ENCODE data around the gene IQGAP3.
"Not testable (repeated sequence)": the region's sequence is repeated elsewhere in the genome, so short reads cannot be mapped to it uniquely, and the experiment has no call there.

IQGAP3 gene, protein sequence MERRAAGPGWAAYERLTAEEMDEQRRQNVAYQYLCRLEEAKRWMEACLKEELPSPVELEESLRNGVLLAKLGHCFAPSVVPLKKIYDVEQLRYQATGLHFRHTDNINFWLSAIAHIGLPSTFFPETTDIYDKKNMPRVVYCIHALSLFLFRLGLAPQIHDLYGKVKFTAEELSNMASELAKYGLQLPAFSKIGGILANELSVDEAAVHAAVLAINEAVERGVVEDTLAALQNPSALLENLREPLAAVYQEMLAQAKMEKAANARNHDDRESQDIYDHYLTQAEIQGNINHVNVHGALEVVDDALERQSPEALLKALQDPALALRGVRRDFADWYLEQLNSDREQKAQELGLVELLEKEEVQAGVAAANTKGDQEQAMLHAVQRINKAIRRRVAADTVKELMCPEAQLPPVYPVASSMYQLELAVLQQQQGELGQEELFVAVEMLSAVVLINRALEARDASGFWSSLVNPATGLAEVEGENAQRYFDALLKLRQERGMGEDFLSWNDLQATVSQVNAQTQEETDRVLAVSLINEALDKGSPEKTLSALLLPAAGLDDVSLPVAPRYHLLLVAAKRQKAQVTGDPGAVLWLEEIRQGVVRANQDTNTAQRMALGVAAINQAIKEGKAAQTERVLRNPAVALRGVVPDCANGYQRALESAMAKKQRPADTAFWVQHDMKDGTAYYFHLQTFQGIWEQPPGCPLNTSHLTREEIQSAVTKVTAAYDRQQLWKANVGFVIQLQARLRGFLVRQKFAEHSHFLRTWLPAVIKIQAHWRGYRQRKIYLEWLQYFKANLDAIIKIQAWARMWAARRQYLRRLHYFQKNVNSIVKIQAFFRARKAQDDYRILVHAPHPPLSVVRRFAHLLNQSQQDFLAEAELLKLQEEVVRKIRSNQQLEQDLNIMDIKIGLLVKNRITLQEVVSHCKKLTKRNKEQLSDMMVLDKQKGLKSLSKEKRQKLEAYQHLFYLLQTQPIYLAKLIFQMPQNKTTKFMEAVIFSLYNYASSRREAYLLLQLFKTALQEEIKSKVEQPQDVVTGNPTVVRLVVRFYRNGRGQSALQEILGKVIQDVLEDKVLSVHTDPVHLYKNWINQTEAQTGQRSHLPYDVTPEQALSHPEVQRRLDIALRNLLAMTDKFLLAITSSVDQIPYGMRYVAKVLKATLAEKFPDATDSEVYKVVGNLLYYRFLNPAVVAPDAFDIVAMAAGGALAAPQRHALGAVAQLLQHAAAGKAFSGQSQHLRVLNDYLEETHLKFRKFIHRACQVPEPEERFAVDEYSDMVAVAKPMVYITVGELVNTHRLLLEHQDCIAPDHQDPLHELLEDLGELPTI (N-terminal part only)

GRCh38 chr1:156571919-156572662, at the start of gene IQGAP3:
IQGAP3 (minus strand) TSS chr1:156572565; CDS start chr1:156572529, 36 bp downstream.
- peak; percentile 73 for DNase-seq

GRCh38 chr1:156619582-156619955, 47.2 kb upstream of the IQGAP3 start:
- no peak for DNase-seq

GRCh38 chr1:156618853-156619581, 46.7 kb upstream of the IQGAP3 start, which contains the start of gene HAPLN2:
HAPLN2 (plus strand) TSS chr1:156619415; CDS start chr1:156623491, 4,076 bp downstream.
- no peak for DNase-seq

GRCh38 chr1:156616463-156616862, 44.1 kb upstream of the IQGAP3 start:
- no peak for DNase-seq

DNA sequence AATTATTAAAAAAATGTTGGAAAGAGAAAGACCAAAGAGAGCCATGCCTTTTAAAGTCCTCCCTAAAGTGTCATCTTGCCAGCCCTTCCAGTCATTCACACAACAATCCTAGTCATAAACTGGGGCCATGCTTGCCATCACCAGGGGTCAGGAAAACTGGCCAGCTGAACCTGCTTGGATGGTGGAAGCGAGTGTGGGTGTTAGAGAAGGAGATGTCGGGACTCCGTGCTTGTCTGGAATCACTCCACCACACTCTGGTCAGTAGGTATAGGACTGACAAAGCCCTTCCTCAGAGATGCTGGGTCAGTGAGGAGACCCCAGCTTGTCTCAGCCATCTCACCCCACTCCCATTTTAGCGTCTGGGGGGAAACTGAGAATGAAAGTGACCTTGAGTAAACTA, 43.6 kb upstream of the IQGAP3 start:
- no peak for DNase-seq

DNA sequence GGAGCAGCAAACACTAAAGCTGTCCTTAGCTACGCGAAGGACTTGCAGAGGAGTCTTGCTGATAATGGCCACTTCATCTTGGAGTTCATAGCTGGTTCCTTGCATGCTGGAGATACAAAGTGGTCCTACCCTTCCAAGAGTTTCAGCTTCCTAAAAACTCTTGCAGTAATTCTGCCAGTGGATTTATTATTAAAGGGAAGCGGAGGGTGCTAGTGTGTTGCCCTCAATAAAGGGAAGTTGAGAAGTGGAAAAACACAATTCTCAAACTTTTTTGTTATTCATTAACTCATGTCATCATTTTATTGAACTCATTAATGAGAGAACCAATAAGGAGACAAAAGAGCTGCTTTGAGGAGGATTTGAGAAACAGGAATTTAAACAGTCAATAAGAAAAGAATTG, 40.3 kb upstream of the IQGAP3 start:
- DNase-seq: no peak

DNA sequence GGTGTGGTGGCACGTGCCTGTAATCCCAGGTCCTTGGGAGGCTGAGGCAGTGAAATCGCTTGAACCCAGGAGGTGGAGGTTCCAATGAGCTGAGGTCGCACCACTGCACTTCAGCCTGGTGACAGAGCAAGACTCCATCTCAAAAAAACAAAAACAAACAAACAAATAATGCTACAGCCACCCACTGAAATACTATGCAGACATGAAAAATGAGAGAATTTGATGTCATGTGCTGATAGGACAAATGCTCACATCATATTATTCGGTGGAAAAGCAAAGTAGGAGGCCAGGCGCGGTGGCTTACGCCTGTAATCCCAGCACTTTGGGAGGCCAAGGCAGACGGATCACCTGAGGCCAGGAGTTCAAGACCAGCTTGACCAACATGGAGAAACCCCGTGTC, 37.7 kb upstream of the IQGAP3 start:
- DNase-seq: not testable (repeated sequence)

- DNase-seq: peak; percentile 57
Observed at GRCh38 chr1:156608981-156609380, 36.6 kb upstream of the IQGAP3 start.

- peak; percentile 58 for DNase-seq
Observed at GRCh38 chr1:156608036-156608674, 35.8 kb upstream of the IQGAP3 start.

DNA sequence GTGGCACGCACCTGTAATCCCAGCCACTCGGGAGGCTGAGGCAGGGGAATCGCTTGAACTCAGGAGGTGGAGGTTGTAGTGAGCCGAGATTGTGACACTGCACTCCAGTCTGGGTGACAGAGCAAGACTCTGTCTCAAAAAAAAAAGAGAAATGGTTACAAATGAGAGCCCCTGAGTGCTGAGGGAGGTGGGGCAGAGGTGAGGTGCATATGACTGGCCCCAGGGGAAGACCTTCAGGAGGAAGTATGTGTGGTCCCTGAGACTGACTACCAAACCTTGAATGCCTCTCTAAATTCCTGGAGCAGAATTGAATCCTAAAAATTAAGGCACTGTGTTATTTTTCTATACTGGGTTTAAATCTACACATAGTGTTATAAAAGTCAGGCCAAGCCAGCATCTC, 35.0 kb upstream of the IQGAP3 start:
- not testable (repeated sequence) for DNase-seq

GRCh38 chr1:156602557-156602993, 30.2 kb upstream of the IQGAP3 start:
- no peak for DNase-seq

- DNase-seq: no peak
Observed at GRCh38 chr1:156601892-156602291, 29.5 kb upstream of the IQGAP3 start.

GRCh38 chr1:156601122-156601830, 28.9 kb upstream of the IQGAP3 start, which contains the start of gene GPATCH4:
GPATCH4 (minus strand) TSS chr1:156601479.
- peak; percentile 81 for DNase-seq

DNA sequence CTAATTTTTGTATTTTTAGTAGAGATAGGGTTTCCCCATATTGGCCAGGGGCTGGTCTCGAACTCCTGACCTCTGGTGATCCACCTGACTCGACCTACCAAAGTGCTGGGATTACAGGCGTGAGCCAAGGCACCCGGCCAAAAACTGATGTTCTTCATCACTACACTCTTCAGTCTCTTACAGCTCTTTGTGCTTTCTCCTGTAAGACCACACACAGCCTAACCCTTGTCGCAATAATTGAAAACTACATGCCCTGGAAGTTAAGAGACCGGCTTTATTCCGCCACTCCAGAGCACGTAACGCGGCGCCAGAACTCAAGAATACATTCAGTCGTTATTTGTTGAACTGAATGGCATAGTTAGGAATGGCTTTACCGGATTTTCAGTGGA, 28.4 kb upstream of the IQGAP3 start:
- no peak for DNase-seq

- DNase-seq: no peak
Observed at GRCh38 chr1:156599811-156600210, 27.4 kb upstream of the IQGAP3 start.

GRCh38 chr1:156598731-156599432, 26.5 kb upstream of the IQGAP3 start:
- no peak for DNase-seq

- DNase-seq: no peak
Observed at GRCh38 chr1:156598125-156598524, 25.8 kb upstream of the IQGAP3 start.

GRCh38 chr1:156596426-156596825, 24.1 kb upstream of the IQGAP3 start:
- DNase-seq: no peak

DNA sequence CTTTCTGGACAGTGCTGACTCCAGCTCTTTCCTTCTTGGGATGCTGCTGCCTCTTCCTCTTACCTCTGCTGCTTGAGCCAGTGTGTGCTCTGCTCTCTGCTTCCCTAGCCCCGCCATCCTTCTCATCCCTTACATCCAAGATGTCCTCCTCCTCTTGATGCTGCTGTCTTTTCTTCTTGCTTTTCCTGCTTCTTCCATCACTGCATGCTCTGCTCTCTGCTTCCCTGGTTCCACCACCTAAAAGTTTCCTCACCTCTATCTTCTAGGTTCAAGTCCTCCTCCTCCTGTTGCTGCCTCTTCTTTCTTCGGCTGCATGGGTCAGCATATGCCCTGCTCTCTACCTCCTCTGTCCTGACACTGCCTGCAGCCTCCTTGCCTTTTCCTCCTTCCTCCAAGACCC, 22.7 kb upstream of the IQGAP3 start:
- DNase-seq: no peak

Data from stimulated activated CD4-positive, alpha-beta T cell treated with anti-CD3 and anti-CD28 coated beads, Interleukin-1b, Interleukin-23, amount 100 ng/mL, for 48 hours (primary cell).